ENCODE results near the gene SNRK. TPM values are rescaled to one million over a fixed set of nuclear protein-coding genes. Genes with fewer than 3 reads are reported as not detected.

SNRK gene
- total and polyA plus RNA-seq, 9 of the 15 experiments (the other 6 are each of a cell fraction or from before 2014, with no cell fraction given), result 1.7 to 12.3 (median 7.3) TPM

DNA sequence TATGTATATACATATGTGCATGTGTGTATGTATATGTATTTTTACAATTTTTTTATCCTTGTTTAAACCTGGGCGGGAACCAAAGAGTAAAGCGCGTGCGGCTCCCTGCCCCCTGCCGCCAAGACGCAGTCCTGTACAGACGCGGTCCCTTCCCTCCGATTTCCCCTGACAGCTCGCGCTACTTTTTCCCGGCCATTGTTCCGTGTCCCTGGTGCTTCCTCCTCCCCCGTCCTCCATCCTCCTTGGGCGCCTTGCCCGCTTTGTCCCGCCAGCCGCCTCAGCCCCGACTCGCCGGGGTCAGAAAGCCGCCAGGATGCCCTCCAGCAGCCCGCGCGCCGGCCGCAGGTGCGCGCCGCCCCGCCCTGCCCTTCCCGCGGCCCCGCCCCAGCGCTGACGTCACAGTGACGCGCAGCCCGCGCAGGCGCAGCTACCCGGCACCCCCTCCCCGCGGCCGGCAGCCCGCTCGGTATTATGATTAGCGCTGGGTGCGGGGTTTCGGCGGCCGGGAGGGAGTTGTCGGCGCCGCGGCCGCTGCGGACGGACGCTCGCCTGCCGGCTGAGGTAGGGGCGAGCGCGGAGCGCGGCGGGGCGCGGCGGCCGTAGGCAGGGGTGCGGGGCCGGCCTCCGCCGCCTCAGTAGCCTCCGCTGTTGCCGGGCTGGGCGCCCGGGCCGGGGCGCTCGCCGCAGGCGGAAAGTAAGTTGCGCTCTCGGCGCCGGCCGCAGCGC lies at the start of gene SNRK (continued):
- TF ChIP-seq BRD9 (IDR thresholded peaks at IDR 0.05; ENCODE audit: low read depth, partially characterized antibody) (no peak), TAF1 (IDR thresholded peaks at IDR 0.05; ENCODE audit: control insufficient read depth, extremely low read depth, insufficient read depth, low read length, severe bottlenecking) (peak; percentile 71), HDAC6 (IDR thresholded peaks at IDR 0.05; ENCODE audit: low read depth, low read length) (no peak), NR1H2 (CRISPR knock-in tag; IDR thresholded peaks at IDR 0.05) (no peak), POLR2H (tag; IDR thresholded peaks at IDR 0.05; ENCODE audit: low read depth) (no peak), ZNF586 (CRISPR knock-in tag; conservative IDR thresholded peaks at IDR 0.05) (no peak), HDAC8 (tag; IDR thresholded peaks at IDR 0.05) (peak; percentile 57; the same call in 1 of the 2 replicates), KHSRP (IDR thresholded peaks at IDR 0.05) (no peak), NFE2L1 (tag; IDR thresholded peaks at IDR 0.05; ENCODE audit: borderline replicate concordance, low read depth) (no peak), NBN (IDR thresholded peaks at IDR 0.05; ENCODE audit: low read depth) (no peak), ZNF507 (tag; conservative IDR thresholded peaks at IDR 0.05) (no peak), POLR2A (conservative IDR thresholded peaks at IDR 0.05) (peak; percentile 63), RNF2 (IDR thresholded peaks at IDR 0.05) (no peak), ESRRB (CRISPR knock-in tag; IDR thresholded peaks at IDR 0.05; ENCODE audit: borderline replicate concordance) (no peak), ZNF79 (CRISPR knock-in tag; IDR thresholded peaks at IDR 0.05; ENCODE audit: low read depth) (no peak)
- TF ChIP-seq, protein P1, sequence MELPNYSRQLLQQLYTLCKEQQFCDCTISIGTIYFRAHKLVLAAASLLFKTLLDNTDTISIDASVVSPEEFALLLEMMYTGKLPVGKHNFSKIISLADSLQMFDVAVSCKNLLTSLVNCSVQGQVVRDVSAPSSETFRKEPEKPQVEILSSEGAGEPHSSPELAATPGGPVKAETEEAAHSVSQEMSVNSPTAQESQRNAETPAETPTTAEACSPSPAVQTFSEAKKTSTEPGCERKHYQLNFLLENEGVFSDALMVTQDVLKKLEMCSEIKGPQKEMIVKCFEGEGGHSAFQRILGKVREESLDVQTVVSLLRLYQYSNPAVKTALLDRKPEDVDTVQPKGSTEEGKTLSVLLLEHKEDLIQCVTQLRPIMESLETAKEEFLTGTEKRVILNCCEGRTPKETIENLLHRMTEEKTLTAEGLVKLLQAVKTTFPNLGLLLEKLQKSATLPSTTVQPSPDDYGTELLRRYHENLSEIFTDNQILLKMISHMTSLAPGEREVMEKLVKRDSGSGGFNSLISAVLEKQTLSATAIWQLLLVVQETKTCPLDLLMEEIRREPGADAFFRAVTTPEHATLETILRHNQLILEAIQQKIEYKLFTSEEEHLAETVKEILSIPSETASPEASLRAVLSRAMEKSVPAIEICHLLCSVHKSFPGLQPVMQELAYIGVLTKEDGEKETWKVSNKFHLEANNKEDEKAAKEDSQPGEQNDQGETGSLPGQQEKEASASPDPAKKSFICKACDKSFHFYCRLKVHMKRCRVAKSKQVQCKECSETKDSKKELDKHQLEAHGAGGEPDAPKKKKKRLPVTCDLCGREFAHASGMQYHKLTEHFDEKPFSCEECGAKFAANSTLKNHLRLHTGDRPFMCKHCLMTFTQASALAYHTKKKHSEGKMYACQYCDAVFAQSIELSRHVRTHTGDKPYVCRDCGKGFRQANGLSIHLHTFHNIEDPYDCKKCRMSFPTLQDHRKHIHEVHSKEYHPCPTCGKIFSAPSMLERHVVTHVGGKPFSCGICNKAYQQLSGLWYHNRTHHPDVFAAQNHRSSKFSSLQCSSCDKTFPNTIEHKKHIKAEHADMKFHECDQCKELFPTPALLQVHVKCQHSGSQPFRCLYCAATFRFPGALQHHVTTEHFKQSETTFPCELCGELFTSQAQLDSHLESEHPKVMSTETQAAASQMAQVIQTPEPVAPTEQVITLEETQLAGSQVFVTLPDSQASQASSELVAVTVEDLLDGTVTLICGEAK (IDR thresholded peaks at IDR 0.05), result peak; percentile 43; the same call in 1 of the 2 replicates
- TF ChIP-seq, protein P1 (CRISPR knock-in tag; IDR thresholded peaks at IDR 0.05), result no peak
- TF ChIP-seq, protein P2, sequence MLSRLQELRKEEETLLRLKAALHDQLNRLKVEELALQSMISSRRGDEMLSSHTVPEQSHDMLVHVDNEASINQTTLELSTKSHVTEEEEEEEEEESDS (CRISPR knock-in tag; IDR thresholded peaks at IDR 0.05), result no peak
- TF ChIP-seq, protein P3, sequence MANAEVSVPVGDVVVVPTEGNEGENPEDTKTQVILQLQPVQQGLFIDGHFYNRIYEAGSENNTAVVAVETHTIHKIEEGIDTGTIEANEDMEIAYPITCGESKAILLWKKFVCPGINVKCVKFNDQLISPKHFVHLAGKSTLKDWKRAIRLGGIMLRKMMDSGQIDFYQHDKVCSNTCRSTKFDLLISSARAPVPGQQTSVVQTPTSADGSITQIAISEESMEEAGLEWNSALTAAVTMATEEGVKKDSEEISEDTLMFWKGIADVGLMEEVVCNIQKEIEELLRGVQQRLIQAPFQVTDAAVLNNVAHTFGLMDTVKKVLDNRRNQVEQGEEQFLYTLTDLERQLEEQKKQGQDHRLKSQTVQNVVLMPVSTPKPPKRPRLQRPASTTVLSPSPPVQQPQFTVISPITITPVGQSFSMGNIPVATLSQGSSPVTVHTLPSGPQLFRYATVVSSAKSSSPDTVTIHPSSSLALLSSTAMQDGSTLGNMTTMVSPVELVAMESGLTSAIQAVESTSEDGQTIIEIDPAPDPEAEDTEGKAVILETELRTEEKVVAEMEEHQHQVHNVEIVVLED (CRISPR knock-in tag; IDR thresholded peaks at IDR 0.05), result peak; percentile 24; the same call in 1 of the 2 replicates

All from K562 (cell line).